Aorta (tissue), 5 donors: Measurements from ENCODE around the gene GLRX5. TPM values are rescaled to one million over a fixed set of nuclear protein-coding genes. Genes with fewer than 3 reads are reported as not detected.

Experiments
- ATAC-seq: fragments of 200-7000 bp; cut with Tn5 transposase; one replicate; pipeline ENCODE4 v1.9.1; 2022; ENCODE audit warnings: moderate library complexity; ENCODE audit not compliant: low FRiP score
- DNase-seq, 2 donors: peaks; one replicate each; pipeline ENCODE4 v3.0.0-alpha.2; 2020
- H3K27ac ChIP-seq, 2 donors: one replicate each; pipeline ENCODE4 v1.5.1; 2013; ENCODE audit warnings: low read length in 2 of 2, mild to moderate bottlenecking in 2 of 2, moderate library complexity in 2 of 2, control low read depth in 1 of 2, inconsistent platforms in 1 of 2, low read depth in 1 of 2
- H3K27me3 ChIP-seq, 2 donors: one replicate each; pipeline ENCODE4 v1.6.1; 2013; ENCODE audit warnings: control low read depth in 1 of 2, low read length in 1 of 2, mild to moderate bottlenecking in 1 of 2, moderate library complexity in 1 of 2; ENCODE audit not compliant: insufficient read depth in 2 of 2, control insufficient read depth in 1 of 2
- H3K36me3 ChIP-seq, 2 donors: one replicate each; pipeline ENCODE4 v1.6.1; 2013; ENCODE audit warnings: control low read depth in 1 of 2, low read length in 1 of 2, mild to moderate bottlenecking in 1 of 2; ENCODE audit not compliant: insufficient read depth in 2 of 2, control insufficient read depth in 1 of 2
- H3K4me1 ChIP-seq, 2 donors: one replicate each; pipeline ENCODE4 v1.6.1; 2013; ENCODE audit warnings: low read length in 2 of 2, control low read depth in 1 of 2, mild to moderate bottlenecking in 1 of 2, moderate library complexity in 1 of 2; ENCODE audit not compliant: insufficient read depth in 2 of 2, control insufficient read depth in 1 of 2
- H3K4me3 ChIP-seq, 2 donors: one replicate each; pipeline ENCODE4 v1.5.1; 2013; ENCODE audit warnings: low read length in 2 of 2, control low read depth in 1 of 2, mild to moderate bottlenecking in 1 of 2
- H3K9me3 ChIP-seq: one replicate; pipeline ENCODE4 v1.6.1; 2013; ENCODE audit warnings: mild to moderate bottlenecking, low read length; ENCODE audit not compliant: control insufficient read depth
- WGBS, 2 donors: extraction: QIAGEN DNeasy Blood & Tissue Kit; methylation state at CpG; one replicate each; pipeline ENCODE4 v1.1.7; 2013; 5-methylcytosine and 5-hydroxymethylcytosine counted together
- intact Hi-C, 2 donors: fragments of 100-400 bp; cut with DNase I; formaldehyde crosslinking; loops; one replicate each; pipeline versions ENCODE4 v1.14.2 to v1.15.0; 2022
- polyA plus RNA-seq, 2 donors: library from polyadenylated mRNA; stranded (reverse); fragments of 200-250 nt; gene quantifications; one replicate each; pipeline ENCODE4 v1.2.3, GENCODE V29; 2013
- total RNA-seq, 2 donors: library from RNA; stranded (reverse); fragmentation: NEBNext Ultra II Directional; extraction: Animal tissue kit (Norgen Biotek cat#: 25700); gene quantifications; one replicate each; pipeline ENCODE4 v1.2.1, GENCODE V29; 2021
- donor health status: healthy with polysubstance abuse.
- donor health status: Bipolar disorder and iron deficiency.
- donor health status: DM: no; HTN: no; CAD: no.
- donor health status: DM: no; HTN: no; CAD: no.
- donor health status: DM: yes; HTN: yes; CAD: no.

GLRX5 gene
- total and polyA plus RNA-seq, 4 donors, result 20.1 to 54.2 (median 32.2) TPM

DNA sequence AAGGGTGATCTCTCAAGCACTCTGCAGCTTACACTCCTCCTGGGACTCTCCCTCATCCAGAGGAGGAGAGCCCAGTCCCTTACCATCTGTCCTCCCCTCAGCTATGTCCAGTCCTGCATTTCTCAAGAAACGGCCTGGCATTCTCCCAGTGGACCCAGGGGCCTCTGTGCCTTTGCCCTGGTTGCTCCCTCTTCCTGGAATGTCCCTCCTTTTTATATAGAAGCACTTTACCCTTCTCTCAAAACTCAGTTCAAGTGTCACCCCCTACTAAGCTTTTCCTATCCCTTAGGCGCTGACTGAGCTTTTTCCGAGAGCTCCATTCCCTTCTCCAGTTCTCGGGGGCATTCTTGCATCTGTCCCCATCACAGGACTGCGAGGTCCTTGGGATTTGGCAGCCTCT lies 8.9 kb upstream of the GLRX5 start:
- WGBS, 2 donors, result 52 to 61% methylated on average over 5 of the region's 5 CpGs
- Histone ChIP-seq H3K27ac (peak overlapping the region; percentile 58 to 92), H3K36me3 (no peaks in the 10 kb centered on the region), H3K4me3 (no peak overlapping the region), H3K4me1 (peaks cover 0 to 13% of the 10 kb centered on the region in 2 donors), H3K9me3 (no peaks in the 10 kb centered on the region), H3K27me3 (no peaks in the 10 kb centered on the region)
- intact Hi-C loops, result loop anchor here in 1 of 2 donors (2.0 kb wide), 1 partner anchor 83 kb away; no protein-coding TSS in a partner anchor
- no peak for DNase-seq
- no peak for ATAC-seq

- H3K4me1 ChIP-seq, result peaks cover 0 to 13% of the 10 kb centered on the region in 2 donors
Measured at GRCh38 chr14:95526483-95527386, 8.1 kb upstream of the GLRX5 start.

GRCh38 chr14:95527387-95528002 lies 7.4 kb upstream of the GLRX5 start:
- H3K27ac ChIP-seq, result peak overlapping the region in 1 of 2 donors; percentile 60
- H3K27me3 ChIP-seq, result no peaks in the 10 kb centered on the region
- DNase-seq (peak in 1 of 2 donors; percentile 68), ATAC-seq (peak; percentile 90)
- H3K4me1 ChIP-seq, result peaks cover 0 to 13% of the 10 kb centered on the region in 2 donors
- no peaks in the 10 kb centered on the region for H3K9me3 ChIP-seq
- no peaks in the 10 kb centered on the region for H3K36me3 ChIP-seq
- WGBS, 2 donors, result 24 to 28% methylated on average over 4 of the region's 4 CpGs
- intact Hi-C loops, result loop anchor here (1.0 to 2.0 kb wide), 2 partner anchors 84 to 85 kb away; no protein-coding TSS in a partner anchor
- H3K4me3 ChIP-seq, result no peak overlapping the region

More at GRCh38 chr14:95526483-95527386, 8.1 kb upstream of the GLRX5 start:
- intact Hi-C loops, result loop anchor here (1.0 to 2.0 kb wide), 2 partner anchors 83 to 84 kb away; no protein-coding TSS in a partner anchor
- WGBS, 2 donors, result 5 to 8% methylated on average over 9 of the region's 9 CpGs
- no peaks in the 10 kb centered on the region for H3K36me3 ChIP-seq
- no peaks in the 10 kb centered on the region for H3K9me3 ChIP-seq
- H3K27ac ChIP-seq, result peak overlapping the region; percentile 60 to 97
- no peak overlapping the region for H3K4me3 ChIP-seq
- DNase-seq (peak in 1 of 2 donors; percentile 53), ATAC-seq (peak; percentile 58)
- no peaks in the 10 kb centered on the region for H3K27me3 ChIP-seq

DNA sequence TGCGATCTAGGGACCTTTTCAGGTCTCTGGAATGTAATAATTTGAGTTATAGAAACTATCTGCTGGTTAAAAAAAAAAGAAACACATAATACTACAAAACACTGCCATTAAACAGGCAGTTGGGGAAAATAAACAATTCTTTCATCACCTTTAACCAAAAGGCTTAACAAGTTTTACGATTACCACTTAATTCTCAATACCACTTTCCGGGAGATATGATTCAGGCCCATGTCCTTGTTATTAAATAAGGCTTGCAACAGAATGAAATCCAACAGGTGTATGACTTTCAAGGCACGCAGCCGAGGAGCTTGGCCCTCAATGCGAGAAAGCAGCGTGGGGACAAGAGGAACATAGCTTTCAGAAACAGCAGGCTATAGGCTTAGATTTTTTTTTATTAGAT lies 5.6 kb upstream of the GLRX5 start:
- peaks cover 0 to 13% of the 10 kb centered on the region in 2 donors for H3K4me1 ChIP-seq
- no peaks in the 10 kb centered on the region for H3K36me3 ChIP-seq
- DNase-seq (no peak), ATAC-seq (no peak)
- no peaks in the 10 kb centered on the region for H3K27me3 ChIP-seq
- intact Hi-C loops, result no loop called here
- no peaks in the 10 kb centered on the region for H3K9me3 ChIP-seq
- 86 to 93% methylated on average over 7 of the region's 7 CpGs for WGBS, 2 donors
- H3K27ac ChIP-seq, result no peak overlapping the region
- H3K4me3 ChIP-seq, result no peak overlapping the region

DNA sequence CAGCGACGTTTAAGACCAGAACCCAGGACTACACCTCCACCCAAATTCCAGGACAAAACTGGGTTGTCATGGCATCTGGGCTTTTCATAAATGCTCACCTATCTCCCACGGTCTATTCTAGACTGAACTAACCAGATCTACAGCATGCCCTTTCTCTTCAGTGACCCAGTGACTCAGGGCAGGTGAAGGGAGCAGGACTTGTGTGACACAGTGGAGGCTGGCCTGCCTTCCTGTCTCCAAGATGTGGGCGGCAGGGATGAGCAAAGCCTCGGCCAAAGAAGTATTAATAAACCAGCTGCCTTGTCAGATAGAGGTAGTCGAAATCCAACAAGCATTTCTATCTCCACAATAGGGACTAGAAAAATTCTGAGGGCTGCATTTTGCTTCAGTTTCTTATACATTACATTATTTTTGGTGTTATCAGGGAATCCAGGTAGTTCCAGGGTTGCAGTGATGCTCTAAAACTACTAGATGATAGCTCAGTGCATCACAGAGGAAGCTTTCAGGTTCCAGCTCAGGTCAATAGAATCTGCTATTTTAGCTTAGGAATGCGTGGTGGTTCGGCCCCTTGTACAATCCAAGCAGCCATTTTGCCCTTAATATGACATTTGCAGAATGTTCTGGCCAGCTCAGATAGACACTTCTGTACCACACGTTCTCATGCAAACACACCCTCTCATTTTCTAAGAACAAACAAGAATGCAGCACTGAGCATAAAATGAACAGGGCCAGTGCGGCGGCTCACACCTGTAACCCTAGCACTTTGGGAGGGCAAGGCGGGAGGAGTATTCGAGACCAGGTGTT lies 4.2 kb upstream of the GLRX5 start:
- H3K27ac ChIP-seq, result peak overlapping the region in 1 of 2 donors; percentile 72
- WGBS, 2 donors, result 63 to 69% methylated on average over 13 of the region's 13 CpGs
- no peaks in the 10 kb centered on the region for H3K36me3 ChIP-seq
- no peak for DNase-seq
- no peaks in the 10 kb centered on the region for H3K27me3 ChIP-seq
- H3K9me3 ChIP-seq, result no peaks in the 10 kb centered on the region
- peaks cover 0 to 13% of the 10 kb centered on the region in 2 donors for H3K4me1 ChIP-seq
- no peak for ATAC-seq
- H3K4me3 ChIP-seq, result no peak overlapping the region
- intact Hi-C loops, result loop anchor here in 1 of 2 donors (10.0 kb wide), 3 partner anchors 216 to 1186 kb away; partner anchors contain the start of gene CLMN

DNA sequence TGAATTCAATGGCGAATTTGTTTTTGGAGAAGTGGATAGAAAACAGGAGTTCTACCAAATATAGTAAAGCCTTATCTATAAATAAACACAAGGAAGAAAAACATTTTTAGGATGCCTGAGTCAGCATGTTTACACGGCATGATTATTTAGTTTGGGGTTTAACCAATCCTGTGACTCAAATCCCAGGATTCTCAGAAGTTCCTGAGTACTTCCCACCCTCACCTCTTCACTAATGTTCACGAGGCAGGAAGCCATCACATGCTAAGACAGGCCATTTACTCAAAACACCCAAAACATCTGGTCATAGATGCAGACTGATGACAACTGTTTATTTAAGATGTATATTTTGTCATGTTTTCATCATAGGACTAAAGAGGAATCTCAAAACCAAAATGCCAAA lies 3.4 kb upstream of the GLRX5 start:
- no peak for DNase-seq
- H3K9me3 ChIP-seq, result no peaks in the 10 kb centered on the region
- H3K4me3 ChIP-seq, result no peak overlapping the region
- H3K36me3 ChIP-seq, result no peaks in the 10 kb centered on the region
- ATAC-seq, result no peak
- H3K4me1 ChIP-seq, result peaks cover 3 to 9% of the 10 kb centered on the region in 2 donors
- H3K27ac ChIP-seq, result peak overlapping the region in 1 of 2 donors; percentile 64
- WGBS, 2 donors, result 2 to 4% methylated on average over 3 of the region's 3 CpGs
- no peaks in the 10 kb centered on the region for H3K27me3 ChIP-seq
- intact Hi-C loops, result loop anchor here in 1 of 2 donors (10.0 kb wide), 3 partner anchors 217 to 1187 kb away; partner anchors contain the start of gene CLMN

- intact Hi-C loops, result loop anchor here in 1 of 2 donors (10.0 kb wide), 3 partner anchors 217 to 1187 kb away; partner anchors contain the start of gene CLMN
- H3K27ac ChIP-seq, result no peak overlapping the region
- no peak overlapping the region for H3K4me3 ChIP-seq
- no peaks in the 10 kb centered on the region for H3K27me3 ChIP-seq
- ATAC-seq (no peak), DNase-seq (no peak)
- H3K4me1 ChIP-seq, result peaks cover 3 to 7% of the 10 kb centered on the region in 2 donors
- 17 to 19% methylated on average over 3 of the region's 3 CpGs for WGBS, 2 donors
- no peaks in the 10 kb centered on the region for H3K36me3 ChIP-seq
- H3K9me3 ChIP-seq, result no peaks in the 10 kb centered on the region
Measured at GRCh38 chr14:95531969-95532368, 2.9 kb upstream of the GLRX5 start.

- WGBS, 2 donors, result 4 to 5% methylated on average over 10 of the region's 10 CpGs
- H3K9me3 ChIP-seq, result no peaks in the 10 kb centered on the region
- DNase-seq (no peak), ATAC-seq (no peak)
- intact Hi-C loops, result loop anchor here in 1 of 2 donors (10.0 kb wide), 3 partner anchors 219 to 1189 kb away; partner anchors contain the start of gene CLMN
- H3K4me3 ChIP-seq, result peak overlapping the region; percentile 62 to 90
- no peaks in the 10 kb centered on the region for H3K27me3 ChIP-seq
- peak overlapping the region in 1 of 2 donors; percentile 68 for H3K27ac ChIP-seq
- H3K36me3 ChIP-seq, result no peaks in the 10 kb centered on the region
- peaks cover 3 to 7% of the 10 kb centered on the region in 2 donors for H3K4me1 ChIP-seq
Measured at GRCh38 chr14:95533391-95533821, 1.4 kb upstream of the GLRX5 start.
